Measurements from ENCODE around the gene PNPLA7. TPM values are rescaled to one million over a fixed set of nuclear protein-coding genes. Genes with fewer than 3 reads are reported as not detected.

Gene PNPLA7
- total and polyA plus RNA-seq, 10 of the 15 experiments (the other 5 are each of a cell fraction or from before 2014, with no cell fraction given), result 0.04 to 0.85 (median 0.19) TPM; not detected in 1

GRCh38 chr9:137487454-137488326, 62.5 kb downstream of the PNPLA7 start:
- DNase-seq (ENCODE audit: low read depth, low spot score), result no peak
- Histone ChIP-seq H3K27ac (ENCODE audit: control insufficient read depth, insufficient read depth) (no peak overlapping the region), H3K9ac (ENCODE audit: control insufficient read depth, insufficient read depth, low read length) (no peak overlapping the region), H3K4me3 (no peak overlapping the region), H3K4me1 (ENCODE audit: control insufficient read depth, insufficient read depth, low read length) (no peaks in the 10 kb centered on the region), H2AFZ (ENCODE audit: control insufficient read depth, low read depth, low read length) (no peak overlapping the region), H4K20me1 (ENCODE audit: control insufficient read depth, insufficient read depth) (no peaks in the 10 kb centered on the region), H3K9me3 (replicated peaks; ENCODE audit: control insufficient read depth, insufficient read depth, low read length) (no peaks in the 10 kb centered on the region), H3K4me2 (ENCODE audit: control insufficient read depth, insufficient read depth) (no peak overlapping the region), H3K36me3 (ENCODE audit: control insufficient read depth in 2 of 2, insufficient read depth in 2 of 2, low read length in 1 of 2) (no peaks in the 10 kb centered on the region), H3K27me3 (replicated peaks in 1 of 2; ENCODE audit: control insufficient read depth in 2 of 2, insufficient read depth in 2 of 2, low read length in 1 of 2) (no peaks in the 10 kb centered on the region), H3K79me2 (ENCODE audit: control insufficient read depth, insufficient read depth, low read length) (no peaks in the 10 kb centered on the region)
- no peak for ATAC-seq
- BruUV-seq (replicated peaks), result no TSS peak
- intact Hi-C loops (cut with micrococcal nuclease; ENCODE audit: unreplicated experiment), result no loop called here
- SMC1A ChIA-PET (ENCODE audit: uncharacterized antibody, unreplicated experiment), result no interaction called here
- TF ChIP-seq ATF2 (IDR thresholded peaks at IDR 0.05; ENCODE audit: low read length), result no peak
- TF ChIP-seq RELB (IDR thresholded peaks at IDR 0.05; ENCODE audit: low read depth), result no peak
- no peak for TF ChIP-seq EP300 (IDR thresholded peaks at IDR 0.05; ENCODE audit: borderline replicate concordance in 1 of 2, control insufficient read depth in 1 of 2, low read depth in 2 of 2, low read length in 2 of 2)
- no peak for TF ChIP-seq RUNX3 (IDR thresholded peaks at IDR 0.05; ENCODE audit: low read length)
- no peak for TF ChIP-seq NFYA (IDR thresholded peaks at IDR 0.05; ENCODE audit: borderline replicate concordance, low read depth, low read length)
- TF ChIP-seq WRNIP1 (IDR thresholded peaks at IDR 0.05; ENCODE audit: borderline replicate concordance, low read depth, low read length), result no peak
- no peak for TF ChIP-seq SKIL (IDR thresholded peaks at IDR 0.05; ENCODE audit: low read depth, poor library complexity, severe bottlenecking)
- TF ChIP-seq CUX1 (IDR thresholded peaks at IDR 0.05; ENCODE audit: insufficient replicate concordance, low read depth, low read length), result no peak
- no peak for TF ChIP-seq ZNF622 (IDR thresholded peaks at IDR 0.05)
- no peak for TF ChIP-seq POLR2AphosphoS2 (IDR thresholded peaks at IDR 0.05; ENCODE audit: low read depth, low read length)
- POLR2A ChIA-PET, result no interaction called here
- no peak for FAIRE-seq
- WGBS (ENCODE audit: insufficient coverage, insufficient replicate concordance, low lambda C conversion rate, missing lambda C conversion rate), result 55% methylated on average over 41 of the region's 41 CpGs
- in situ Hi-C loops (cut with MboI), result no loop called here
- RAD21 ChIA-PET (ENCODE audit: unreplicated experiment), result no interaction called here
- CTCF ChIA-PET, result no interaction called here

Data from GM12878 (cell line).